HCT116 (cell line): ENCODE data around the gene RUNX2. TPM values are rescaled to one million over a fixed set of nuclear protein-coding genes. Genes with fewer than 3 reads are reported as not detected.
A peak's percentile ranks its signal among the peaks of the same experiment; 100 is the strongest.

Experiments
- ATAC-seq: fragments of 200-7000 bp; cut with Tn5 transposase; 2 replicates; pipeline ENCODE4 v1.9.1; 2020; ENCODE audit warnings: mild to moderate bottlenecking, moderate library complexity
- BruUV-seq: library from RNA; stranded (reverse); fragments of 400-500 nt; replicated peaks from 2 replicates; lab custom pipeline; 2021; lab: Mats Ljungman, UMichigan
- CTCF ChIA-PET: fragments of 300-600 bp; sonication (Branson Sonifier 250); formaldehyde crosslinking; loops from one replicate; lab custom pipeline; 2021; ENCODE audit warnings: antibody characterized with exemption; lab: Charles Lee
- POLR2A ChIA-PET: fragments of 300-600, 350-600 bp; sonication (Branson Sonifier 250); formaldehyde crosslinking; loops from one replicate; lab custom pipeline; 2021; ENCODE audit warnings: antibody characterized with exemption; lab: Charles Lee
- RAD21 ChIA-PET, 2 experiments: fragments of 300-600 bp; sonication (Branson Sonifier 250); formaldehyde crosslinking; loops; one replicate each; lab custom pipeline; 2023; ENCODE audit warnings: low total read pairs in 2 of 2; ENCODE audit not compliant: uncharacterized antibody in 2 of 2, unreplicated experiment in 2 of 2, low non-redundant PET in 1 of 2; lab: Charles Lee
- DNase-seq: peaks from one replicate; pipeline ENCODE4 v3.0.0-alpha.2; 2010; ENCODE audit warnings: low read depth, low spot score
- H2AFZ ChIP-seq: fragments of 200-600 bp; shearing (Covaris generic), sonication (generic); 2 replicates; pipeline ENCODE4 v1.6.1; 2017; ENCODE audit warnings: low read depth, mixed run types, mixed read lengths, antibody characterized with exemption, low read length; ENCODE audit not compliant: poor library complexity, severe bottlenecking
- H3K27ac ChIP-seq: 2 replicates; pipeline ENCODE4 v1.5.1; 2012; ENCODE audit warnings: low read depth, low read length
- H3K27me3 ChIP-seq: fragments of 200-600 bp; sonication (generic); 2 replicates; pipeline ENCODE4 v1.6.1; 2016; ENCODE audit warnings: mixed run types, low read length, mixed read lengths; ENCODE audit not compliant: insufficient read depth
- H3K36me3 ChIP-seq, 2 experiments: fragments of 200-500 bp in 1 of 2; fragments of 200-600 bp in 1 of 2; sonication (Bioruptor generic) in 1 of 2; sonication (generic) in 1 of 2; 2 replicates each; pipeline versions ENCODE4 v1.5.1 to v1.6.1; 2014 to 2016; ENCODE audit warnings: low read length in 2 of 2, inconsistent platforms in 1 of 2, mixed read lengths in 1 of 2, mixed run types in 1 of 2; ENCODE audit not compliant: insufficient read depth in 2 of 2, control insufficient read depth in 1 of 2
- H3K4me1 ChIP-seq, 2 experiments: fragments of 200-600 bp in 1 of 2; sonication (generic) in 1 of 2; 2 replicates each; pipeline versions ENCODE4 v1.5.1 to v1.6.1; 2012 to 2017; ENCODE audit warnings: low read length in 2 of 2, inconsistent platforms in 1 of 2, mild to moderate bottlenecking in 1 of 2, mixed read lengths in 1 of 2, mixed run types in 1 of 2, moderate library complexity in 1 of 2; ENCODE audit not compliant: insufficient read depth in 2 of 2, control insufficient read depth in 1 of 2
- H3K4me2 ChIP-seq: fragments of 200-600 bp; sonication (generic); 2 replicates; pipeline ENCODE4 v1.6.1; 2017; ENCODE audit warnings: mixed run types, low read length, mixed read lengths
- H3K4me3 ChIP-seq, 2 experiments: fragments of 200-600 bp in 1 of 2; sonication (generic) in 1 of 2; replicated peaks in 1 of 2; 2 replicates each; pipeline ENCODE4 v1.5.1; 2011 to 2016; ENCODE audit warnings: low read length in 2 of 2, control low read depth in 1 of 2, low read depth in 1 of 2, mild to moderate bottlenecking in 1 of 2, mixed read lengths in 1 of 2, mixed run types in 1 of 2
- H3K79me2 ChIP-seq: fragments of 200-600 bp; sonication (generic); 2 replicates; pipeline ENCODE4 v1.6.1; 2017; ENCODE audit warnings: mild to moderate bottlenecking, mixed run types, low read length, moderate library complexity, mixed read lengths; ENCODE audit not compliant: insufficient read depth
- H3K9ac ChIP-seq: fragments of 200-600 bp; sonication (generic); 2 replicates; pipeline ENCODE4 v1.6.1; 2016; ENCODE audit warnings: low read length, mixed read lengths
- H3K9me2 ChIP-seq: fragments of 200-600 bp; sonication (generic), shearing (Covaris generic); 2 replicates; pipeline ENCODE4 v1.6.1; 2017; ENCODE audit warnings: mixed run types, mild to moderate bottlenecking, moderate library complexity; ENCODE audit not compliant: insufficient read depth
- H3K9me3 ChIP-seq, 2 experiments: fragments of 200-500 bp in 1 of 2; fragments of 200-600 bp in 1 of 2; sonication (Bioruptor generic) in 1 of 2; sonication (generic) in 1 of 2; 2 replicates each; pipeline ENCODE4 v1.6.1; 2014 to 2017; ENCODE audit warnings: low read length in 2 of 2, mixed read lengths in 2 of 2, inconsistent platforms in 1 of 2, low read depth in 1 of 2, mild to moderate bottlenecking in 1 of 2, mixed run types in 1 of 2, moderate library complexity in 1 of 2; ENCODE audit not compliant: control insufficient read depth in 1 of 2, insufficient read depth in 1 of 2
- H4K20me1 ChIP-seq: fragments of 200-600 bp; sonication (generic), shearing (Covaris generic); 2 replicates; pipeline ENCODE4 v1.6.1; 2017; ENCODE audit warnings: mixed run types, mild to moderate bottlenecking, moderate library complexity; ENCODE audit not compliant: insufficient read depth
- ATF3 ChIP-seq: IDR thresholded peaks from 2 replicates; pipeline ENCODE4 v1.6.1; 2012
- EZH2 ChIP-seq: fragments of 200-600 bp; sonication (generic); IDR thresholded peaks from 2 replicates; pipeline ENCODE4 v1.6.1; 2017; ENCODE audit warnings: antibody characterized with exemption, mixed run types
- EZH2phosphoT487 ChIP-seq: fragments of 200-600 bp; IDR thresholded peaks from 2 replicates; pipeline ENCODE4 v1.6.1; 2018; ENCODE audit warnings: antibody characterized with exemption, borderline replicate concordance
- MAX ChIP-seq: IDR thresholded peaks from 2 replicates; pipeline ENCODE4 v1.6.1; 2012
- REST ChIP-seq: IDR thresholded peaks from 2 replicates; pipeline ENCODE4 v1.6.1; 2012; ENCODE audit warnings: low read depth
- TCF7L2 ChIP-seq: IDR thresholded peaks from 2 replicates; pipeline ENCODE4 v1.7.0; 2011; ENCODE audit warnings: borderline replicate concordance, inconsistent platforms; ENCODE audit not compliant: insufficient read depth, insufficient read length; ENCODE audit errors: extremely low read depth
- ZFX ChIP-seq: fragments of 450-650 bp; IDR thresholded peaks from 2 replicates; pipeline ENCODE4 v1.6.1; 2017
- intact Hi-C: fragments of 100-400 bp; cut with micrococcal nuclease; formaldehyde crosslinking; loops from 2 replicates; pipeline ENCODE4 v1.10.0; 2022
- total RNA-seq: library from RNA; stranded (reverse); gene quantifications from one replicate; pipeline ENCODE4 v1.2.1, GENCODE V29; 2021; ENCODE audit not compliant: unreplicated experiment

The RUNX2 gene
- total RNA-seq, 1 experiment from 2014 or later = 1.1 TPM

GRCh38 chr6:45422503-45423110, 94.5 kb downstream of the RUNX2 start:
- no peaks in the 10 kb centered on the region for H3K9me3 ChIP-seq
- POLR2A ChIA-PET = no interaction called here
- ATAC-seq (peak; percentile 17), DNase-seq (no peak)
- CTCF ChIA-PET = interaction anchor here (1.7 to 2.1 kb wide), 2 partner anchors 292 to 767 kb away, joined by 5 to 11 read pairs; no protein-coding TSS in a partner anchor
- RAD21 ChIA-PET = no interaction called here
- H3K79me2 ChIP-seq = no peaks in the 10 kb centered on the region
- H3K27me3 ChIP-seq = peaks cover 18% of the 10 kb centered on the region
- peak overlapping the region; percentile 100 for H3K4me2 ChIP-seq
- BruUV-seq = no TSS peak
- no peaks in the 10 kb centered on the region for H4K20me1 ChIP-seq
- no peaks in the 10 kb centered on the region for H3K9me2 ChIP-seq
- peak overlapping the region; percentile 33; the same call in 1 of the 2 replicates for H3K27ac ChIP-seq
- H3K9ac ChIP-seq = peak overlapping the region; percentile 43
- H3K4me1 ChIP-seq = peaks cover 8 to 36% of the 10 kb centered on the region in 2 experiments
- peak overlapping the region; percentile 85 for H2AFZ ChIP-seq
- TF ChIP-seq MAX (no peak), ZFX (0 out of 2 replicates have a peak, but pooled peaks have one; percentile 8), TCF7L2 (no peak)
- peak overlapping the region; percentile 53 to 73 for H3K4me3 ChIP-seq
- no peaks in the 10 kb centered on the region for H3K36me3 ChIP-seq
- intact Hi-C loops = loop anchor here (5.0 kb wide), 1 partner anchor 500 kb away; no protein-coding TSS in a partner anchor

GRCh38 chr6:45423111-45423823, 95.1 kb downstream of the RUNX2 start:
- ChIA-PET RAD21 (no interaction called here), CTCF (interaction anchor here (1.7 to 2.1 kb wide), 2 partner anchors 291 to 768 kb away, joined by 5 to 11 read pairs; no protein-coding TSS in a partner anchor), POLR2A (no interaction called here)
- no TSS peak for BruUV-seq
- H3K27ac ChIP-seq = peak overlapping the region; percentile 33; the same call in 1 of the 2 replicates
- TF ChIP-seq ATF3 = no peak
- TF ChIP-seq ZFX = 0 out of 2 replicates have a peak, but pooled peaks have one; percentile 0
- TF ChIP-seq EZH2 = no peak
- TF ChIP-seq EZH2phosphoT487 = no peak
- TF ChIP-seq REST = no peak
- H4K20me1 ChIP-seq = no peaks in the 10 kb centered on the region
- intact Hi-C loops = loop anchor here (5.0 kb wide), 1 partner anchor 499 kb away; no protein-coding TSS in a partner anchor
- ATAC-seq (no peak), DNase-seq (no peak)
- H3K9me2 ChIP-seq = no peaks in the 10 kb centered on the region
- H3K79me2 ChIP-seq = no peaks in the 10 kb centered on the region
- H2AFZ ChIP-seq = peak overlapping the region; percentile 85
- H3K9me3 ChIP-seq = no peaks in the 10 kb centered on the region
- H3K36me3 ChIP-seq = no peaks in the 10 kb centered on the region
- peak overlapping the region; percentile 53 to 73 for H3K4me3 ChIP-seq
- H3K9ac ChIP-seq = peak overlapping the region; percentile 43
- peaks cover 18% of the 10 kb centered on the region for H3K27me3 ChIP-seq
- H3K4me1 ChIP-seq = peaks cover 8 to 36% of the 10 kb centered on the region in 2 experiments
- H3K4me2 ChIP-seq = peak overlapping the region; percentile 100
